Sigmoid colon (tissue), 4 donors: ENCODE data around the gene OPRPN.

Experiments
- EP300 ChIP-seq, 4 donors: sonication (generic); formaldehyde crosslinking; IDR thresholded peaks; one replicate each; pipeline ENCODE4 v1.6.1; 2017; ENCODE audit warnings: antibody characterized with exemption in 4 of 4
- POLR2A ChIP-seq, 2 donors: fragments of 450-650 bp; IDR thresholded peaks; one replicate each; pipeline ENCODE4 v1.6.1; 2016; ENCODE audit warnings: antibody characterized with exemption in 2 of 2, mild to moderate bottlenecking in 2 of 2, moderate library complexity in 2 of 2
- POLR2AphosphoS5 ChIP-seq, 4 donors: sonication (generic); formaldehyde crosslinking; IDR thresholded peaks; one replicate each; pipeline ENCODE4 v1.6.1; 2017; ENCODE audit warnings: antibody characterized with exemption in 4 of 4

DNA sequence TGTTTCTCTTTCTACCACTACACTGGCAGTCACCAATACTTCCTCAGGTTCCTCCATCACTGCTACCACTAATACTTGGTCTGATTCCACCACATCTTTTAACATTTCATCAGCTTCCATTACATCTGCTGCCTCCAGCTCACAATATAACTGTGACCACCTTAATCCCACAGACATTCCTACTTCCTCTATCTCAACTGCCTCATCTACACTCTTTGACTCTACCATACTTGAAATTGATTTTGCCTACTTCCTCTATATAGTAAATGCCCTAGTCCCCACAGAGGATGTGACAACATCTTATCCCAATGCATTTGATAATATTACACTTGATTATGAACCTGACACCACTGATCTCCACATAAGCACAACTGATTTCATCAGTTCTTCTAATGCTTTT lies 29.0 kb downstream of the OPRPN start:
- TF ChIP-seq POLR2AphosphoS5 (IDR thresholded peaks at IDR 0.05) (no peak), EP300 (IDR thresholded peaks at IDR 0.05) (no peak), POLR2A (IDR thresholded peaks at IDR 0.05) (no peak)
